Keratinocyte (primary cell): ENCODE results near the gene SKIL. TPM values are rescaled to one million over a fixed set of nuclear protein-coding genes. Genes with fewer than 3 reads are reported as not detected.

Experiments
- DNase-seq: peaks from one replicate; pipeline ENCODE4 v3.0.0-alpha.2; 2011; ENCODE audit warnings: low read depth, missing footprints, low spot score
- FAIRE-seq: peaks from 2 replicates; lab custom pipeline; 2011; peaks lifted over from hg19 to GRCh38; lab: Jason Lieb, UNC
- H2AFZ ChIP-seq: 2 replicates; pipeline ENCODE4 v1.6.0; 2012; ENCODE audit warnings: low read length, control low read depth, inconsistent platforms; ENCODE audit not compliant: control insufficient read depth
- H3K27ac ChIP-seq: 2 replicates; pipeline ENCODE4 v1.5.1; 2011; ENCODE audit warnings: low read length; ENCODE audit not compliant: control insufficient read depth, insufficient read depth
- H3K27me3 ChIP-seq: 3 replicates; pipeline ENCODE4 v1.6.0; 2011; ENCODE audit warnings: low read length; ENCODE audit not compliant: control insufficient read depth, insufficient read depth; ENCODE audit errors: extremely low read depth
- H3K36me3 ChIP-seq, 2 experiments: 2 replicates in 1 of 2; 3 replicates in 1 of 2; pipeline ENCODE4 v1.5.1; 2011; ENCODE audit warnings: low read length in 2 of 2, mild to moderate bottlenecking in 1 of 2; ENCODE audit not compliant: control insufficient read depth in 2 of 2, insufficient read depth in 2 of 2; ENCODE audit errors: extremely low read depth in 1 of 2
- H3K4me1 ChIP-seq: 3 replicates; pipeline ENCODE4 v1.5.1; 2011; ENCODE audit warnings: low read length; ENCODE audit not compliant: control insufficient read depth, insufficient read depth; ENCODE audit errors: extremely low read depth
- H3K4me2 ChIP-seq: 3 replicates; pipeline ENCODE4 v1.6.0; 2011; ENCODE audit warnings: low read depth, low read length; ENCODE audit not compliant: control insufficient read depth, insufficient read depth; ENCODE audit errors: extremely low read depth
- H3K4me3 ChIP-seq, 3 experiments: fragments of 200-600 bp in 1 of 3; sonication (generic) in 1 of 3; 2 replicates in 2 of 3; 3 replicates in 1 of 3; pipeline ENCODE4 v1.5.1; 2011 to 2016; ENCODE audit warnings: low read length in 3 of 3, mild to moderate bottlenecking in 3 of 3, control low read depth in 2 of 3, inconsistent platforms in 1 of 3, low read depth in 1 of 3, mixed read lengths in 1 of 3, mixed run types in 1 of 3, moderate library complexity in 1 of 3; ENCODE audit not compliant: control insufficient read depth in 2 of 3, insufficient read depth in 2 of 3; ENCODE audit errors: extremely low read depth in 1 of 3
- H3K79me2 ChIP-seq: 2 replicates; pipeline ENCODE4 v1.6.0; 2012; ENCODE audit warnings: low read length; ENCODE audit not compliant: control insufficient read depth, insufficient read depth
- H3K9ac ChIP-seq: 3 replicates; pipeline ENCODE4 v1.6.0; 2011; ENCODE audit warnings: low read length; ENCODE audit not compliant: control insufficient read depth, insufficient read depth; ENCODE audit errors: extremely low read depth
- H3K9me1 ChIP-seq: 3 replicates; pipeline ENCODE4 v1.6.0; 2011; ENCODE audit warnings: low read length; ENCODE audit not compliant: control insufficient read depth, insufficient read depth; ENCODE audit errors: extremely low read depth
- H3K9me3 ChIP-seq: 2 replicates; pipeline ENCODE4 v1.5.1; 2012; ENCODE audit warnings: low read depth, low read length; ENCODE audit not compliant: control insufficient read depth
- H4K20me1 ChIP-seq: 3 replicates; pipeline ENCODE4 v1.6.0; 2011; ENCODE audit warnings: low read length; ENCODE audit not compliant: control insufficient read depth, insufficient read depth; ENCODE audit errors: extremely low read depth
- EZH2 ChIP-seq: IDR thresholded peaks from one replicate; pipeline ENCODE4 v1.6.1; 2012; ENCODE audit warnings: inconsistent platforms, mild to moderate bottlenecking, low read length, moderate library complexity
- dilution Hi-C: fragments of 300-500 bp; cut with MboI; formaldehyde crosslinking; loops from one replicate; pipeline ENCODE4 v1.7.0; 2020; ENCODE audit warnings: low sequenced_read_pairs; ENCODE audit not compliant: extremely low pct_ligation_motif_present
- polyA plus RNA-seq, 5 experiments: library from polyadenylated mRNA; depleted of rRNA in 3 of 5; stranded (reverse) in 3 of 5; stranded (forward) in 1 of 5; unstranded in 1 of 5; fragments of >200 nt; gene quantifications; 1 replicate in 1 of 5; 2 replicates in 3 of 5; 3 replicates in 1 of 5; pipeline versions ENCODE4 v1.2.1 to v1.2.3, GENCODE V29; 2011 to 2012; ENCODE audit warnings: missing spikeins in 2 of 5, low read depth in 1 of 5, low replicate concordance in 1 of 5
- TF ChIP-seq, protein P1 (sequence below), 3 experiments: IDR thresholded peaks in 1 of 3; conservative IDR thresholded peaks in 1 of 3; optimal IDR thresholded peaks in 1 of 3; 2 replicates in 2 of 3; 3 replicates in 1 of 3; pipeline versions ENCODE3 to v1.5.1; 2011; ENCODE audit warnings: low read length in 3 of 3, mild to moderate bottlenecking in 3 of 3, moderate library complexity in 2 of 3, control low read depth in 1 of 3, inconsistent platforms in 1 of 3; ENCODE audit not compliant: insufficient read depth in 2 of 3; ENCODE audit errors: extremely low read depth in 1 of 3

SKIL gene
- polyA plus RNA-seq, 1 donor (not counting 4 experiments of a cell fraction or from before 2014, with no cell fraction given) = 11.0 TPM

DNA sequence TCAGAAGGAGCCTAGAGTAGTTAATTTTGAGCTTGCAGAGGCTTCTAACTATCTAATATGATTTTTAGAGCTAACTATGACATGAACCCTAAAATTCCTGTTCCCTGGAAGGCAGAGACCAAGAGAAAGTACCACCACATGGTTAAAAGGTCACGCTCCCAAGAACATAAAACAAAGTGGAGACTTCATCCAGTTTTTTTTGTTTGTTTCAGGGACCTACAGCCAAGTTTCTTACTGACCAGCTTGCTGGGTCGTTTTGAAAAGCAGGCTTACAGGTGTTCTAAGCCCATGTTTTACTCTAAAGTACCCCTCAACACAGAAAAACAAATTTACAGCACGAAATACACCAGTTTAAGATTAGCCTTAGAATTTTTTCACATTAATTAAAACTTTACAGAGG is 39.6 kb upstream of the SKIL start:
- no peaks in the 10 kb centered on the region for H3K36me3 ChIP-seq
- TF ChIP-seq EZH2 = no peak
- TF ChIP-seq, protein P1, sequence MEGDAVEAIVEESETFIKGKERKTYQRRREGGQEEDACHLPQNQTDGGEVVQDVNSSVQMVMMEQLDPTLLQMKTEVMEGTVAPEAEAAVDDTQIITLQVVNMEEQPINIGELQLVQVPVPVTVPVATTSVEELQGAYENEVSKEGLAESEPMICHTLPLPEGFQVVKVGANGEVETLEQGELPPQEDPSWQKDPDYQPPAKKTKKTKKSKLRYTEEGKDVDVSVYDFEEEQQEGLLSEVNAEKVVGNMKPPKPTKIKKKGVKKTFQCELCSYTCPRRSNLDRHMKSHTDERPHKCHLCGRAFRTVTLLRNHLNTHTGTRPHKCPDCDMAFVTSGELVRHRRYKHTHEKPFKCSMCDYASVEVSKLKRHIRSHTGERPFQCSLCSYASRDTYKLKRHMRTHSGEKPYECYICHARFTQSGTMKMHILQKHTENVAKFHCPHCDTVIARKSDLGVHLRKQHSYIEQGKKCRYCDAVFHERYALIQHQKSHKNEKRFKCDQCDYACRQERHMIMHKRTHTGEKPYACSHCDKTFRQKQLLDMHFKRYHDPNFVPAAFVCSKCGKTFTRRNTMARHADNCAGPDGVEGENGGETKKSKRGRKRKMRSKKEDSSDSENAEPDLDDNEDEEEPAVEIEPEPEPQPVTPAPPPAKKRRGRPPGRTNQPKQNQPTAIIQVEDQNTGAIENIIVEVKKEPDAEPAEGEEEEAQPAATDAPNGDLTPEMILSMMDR (optimal IDR thresholded peaks at IDR 0.05 in 1 of 3, IDR thresholded peaks at IDR 0.05 in 1 of 3, conservative IDR thresholded peaks at IDR 0.05 in 1 of 3; ENCODE audit: extremely low read depth in 1 of 3, insufficient read depth in 2 of 3, low read length in 3 of 3) = no peak
- DNase-seq (no peak), FAIRE-seq (no peak)
- H2AFZ ChIP-seq = no peak overlapping the region
- no peaks in the 10 kb centered on the region for H3K9me1 ChIP-seq
- H3K9ac ChIP-seq = no peak overlapping the region
- H4K20me1 ChIP-seq = no peaks in the 10 kb centered on the region
- H3K4me3 ChIP-seq = no peak overlapping the region
- dilution Hi-C loops = no loop called here
- H3K4me1 ChIP-seq = no peaks in the 10 kb centered on the region
- H3K27ac ChIP-seq = no peak overlapping the region
- H3K79me2 ChIP-seq = no peaks in the 10 kb centered on the region
- no peaks in the 10 kb centered on the region for H3K9me3 ChIP-seq
- H3K27me3 ChIP-seq = no peaks in the 10 kb centered on the region
- no peak overlapping the region for H3K4me2 ChIP-seq

DNA sequence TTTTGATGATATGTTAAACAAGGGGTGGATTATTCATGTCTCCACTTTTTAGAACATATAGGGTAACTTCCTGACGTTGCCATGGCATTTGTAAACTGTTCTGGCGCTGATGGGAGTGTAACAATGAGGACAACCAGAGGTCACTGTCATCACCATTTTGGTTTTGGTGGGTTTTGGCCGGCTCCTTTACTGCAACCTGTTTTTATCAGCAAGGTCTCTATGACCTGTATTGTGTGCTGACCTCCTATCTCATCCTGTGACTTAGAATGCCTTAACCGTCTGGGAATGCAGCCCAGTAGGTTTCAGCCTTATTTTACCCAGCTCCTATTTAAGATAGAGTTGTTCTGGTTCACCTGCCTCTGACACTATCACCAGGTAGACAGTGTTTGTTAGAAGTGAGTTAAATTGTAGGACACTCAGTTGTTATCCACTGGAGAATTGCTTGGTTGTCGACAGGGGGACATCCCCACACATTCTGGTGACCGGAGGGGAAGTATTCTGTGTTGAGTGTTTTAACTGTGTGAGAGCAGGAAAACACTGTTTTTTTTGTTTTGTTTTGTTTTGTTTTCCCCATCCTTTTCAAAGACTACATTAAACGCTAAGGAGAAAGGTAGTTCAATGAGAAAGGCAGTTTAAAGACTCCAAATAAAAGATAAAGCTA is 36.9 kb upstream of the SKIL start:
- TF ChIP-seq, protein P1 (optimal IDR thresholded peaks at IDR 0.05 in 1 of 3, IDR thresholded peaks at IDR 0.05 in 1 of 3, conservative IDR thresholded peaks at IDR 0.05 in 1 of 3; ENCODE audit: extremely low read depth in 1 of 3, insufficient read depth in 2 of 3, low read length in 3 of 3) = no peak
- no peak for TF ChIP-seq EZH2
- H3K27me3 ChIP-seq = no peaks in the 10 kb centered on the region
- no peaks in the 10 kb centered on the region for H3K79me2 ChIP-seq
- H3K36me3 ChIP-seq = no peaks in the 10 kb centered on the region
- dilution Hi-C loops = no loop called here
- H3K4me3 ChIP-seq = no peak overlapping the region
- H3K9ac ChIP-seq = no peak overlapping the region
- H3K9me3 ChIP-seq = no peaks in the 10 kb centered on the region
- no peaks in the 10 kb centered on the region for H3K4me1 ChIP-seq
- no peak overlapping the region for H3K27ac ChIP-seq
- H4K20me1 ChIP-seq = no peaks in the 10 kb centered on the region
- DNase-seq (no peak), FAIRE-seq (no peak)
- H3K9me1 ChIP-seq = no peaks in the 10 kb centered on the region
- no peak overlapping the region for H3K4me2 ChIP-seq
- no peak overlapping the region for H2AFZ ChIP-seq
